Neural cell (in vitro differentiated cells): ENCODE measurements around the gene CNN3.

Experiments
- CTCF ChIP-seq: fragments of 450-650 bp; IDR thresholded peaks from 2 replicates; pipeline ENCODE4 v1.5.1; 2014; ENCODE audit warnings: antibody characterized with exemption, mild to moderate bottlenecking, moderate library complexity; ENCODE audit not compliant: poor library complexity, severe bottlenecking
- EP300 ChIP-seq: fragments of 450-650 bp; conservative IDR thresholded peaks from 2 replicates; pipeline ENCODE4 v1.6.1; 2014; ENCODE audit warnings: antibody characterized with exemption, mild to moderate bottlenecking, moderate library complexity; ENCODE audit not compliant: poor library complexity, severe bottlenecking
- EZH2 ChIP-seq: fragments of 200-600, 300-800 bp; shearing (Covaris generic), sonication (generic); IDR thresholded peaks from 2 replicates; pipeline ENCODE4 v1.6.1; 2014; ENCODE audit warnings: antibody characterized with exemption, low read length, borderline replicate concordance, mild to moderate bottlenecking; ENCODE audit not compliant: insufficient read depth, poor library complexity, severe bottlenecking
- POLR2AphosphoS5 ChIP-seq: IDR thresholded peaks from 2 replicates; pipeline ENCODE4 v1.6.1; 2012
- RAD21 ChIP-seq: fragments of 450-650 bp; conservative IDR thresholded peaks from 2 replicates; pipeline ENCODE4 v1.6.1; 2014; ENCODE audit warnings: antibody characterized with exemption, mild to moderate bottlenecking, moderate library complexity
- REST ChIP-seq: IDR thresholded peaks from 2 replicates; pipeline ENCODE4 v1.6.1; 2012; ENCODE audit warnings: borderline replicate concordance
- SMC3 ChIP-seq: fragments of 450-650 bp; conservative IDR thresholded peaks from 2 replicates; pipeline ENCODE4 v1.6.1; 2014; ENCODE audit warnings: antibody characterized with exemption, mild to moderate bottlenecking, moderate library complexity; ENCODE audit not compliant: poor library complexity
- TAF1 ChIP-seq: IDR thresholded peaks from 2 replicates; pipeline ENCODE4 v1.6.1; 2012; ENCODE audit warnings: low read depth

- TF ChIP-seq CTCF (no peak), TAF1 (no peak), EZH2 (no peak), RAD21 (no peak), REST (no peak), POLR2AphosphoS5 (no peak), SMC3 (no peak), EP300 (no peak)
Measured at GRCh38 chr1:94974824-94975223, 47.9 kb upstream of the CNN3 start.
